HL-60 (cell line): ENCODE results near the gene SIAE.

Experiments
- POLR2AphosphoS5 ChIP-seq: IDR thresholded peaks from 2 replicates; pipeline ENCODE4 v1.6.1; 2012; ENCODE audit warnings: low read depth
- SPI1 ChIP-seq: IDR thresholded peaks from 2 replicates; pipeline ENCODE4 v1.6.1; 2012; ENCODE audit warnings: low read depth, mild to moderate bottlenecking, borderline replicate concordance
- TF ChIP-seq, protein P1 (sequence below): IDR thresholded peaks from one replicate; pipeline ENCODE4 v1.5.1; 2011; ENCODE audit warnings: low read length, control low read depth, inconsistent platforms; ENCODE audit not compliant: insufficient read depth

DNA sequence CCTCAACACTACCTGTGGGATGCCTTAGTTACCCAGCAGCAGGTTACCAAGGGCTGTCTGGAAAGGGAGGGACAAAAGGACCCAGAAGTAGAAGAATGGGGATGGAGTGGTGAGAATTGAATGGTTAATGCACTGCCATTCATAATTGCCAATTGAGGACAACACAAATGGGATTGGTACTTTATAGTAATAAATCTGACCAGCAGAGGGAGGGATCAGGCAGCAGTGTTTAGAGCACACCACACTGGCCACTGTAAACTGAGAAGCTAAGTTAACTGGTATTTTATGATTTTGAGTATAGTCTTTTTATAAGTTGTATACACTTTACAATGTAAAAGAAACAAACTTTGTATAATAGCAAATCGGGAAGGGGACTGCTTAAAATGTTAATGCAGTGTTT, 40.2 kb downstream of the SIAE start:
- TF ChIP-seq, protein P1, sequence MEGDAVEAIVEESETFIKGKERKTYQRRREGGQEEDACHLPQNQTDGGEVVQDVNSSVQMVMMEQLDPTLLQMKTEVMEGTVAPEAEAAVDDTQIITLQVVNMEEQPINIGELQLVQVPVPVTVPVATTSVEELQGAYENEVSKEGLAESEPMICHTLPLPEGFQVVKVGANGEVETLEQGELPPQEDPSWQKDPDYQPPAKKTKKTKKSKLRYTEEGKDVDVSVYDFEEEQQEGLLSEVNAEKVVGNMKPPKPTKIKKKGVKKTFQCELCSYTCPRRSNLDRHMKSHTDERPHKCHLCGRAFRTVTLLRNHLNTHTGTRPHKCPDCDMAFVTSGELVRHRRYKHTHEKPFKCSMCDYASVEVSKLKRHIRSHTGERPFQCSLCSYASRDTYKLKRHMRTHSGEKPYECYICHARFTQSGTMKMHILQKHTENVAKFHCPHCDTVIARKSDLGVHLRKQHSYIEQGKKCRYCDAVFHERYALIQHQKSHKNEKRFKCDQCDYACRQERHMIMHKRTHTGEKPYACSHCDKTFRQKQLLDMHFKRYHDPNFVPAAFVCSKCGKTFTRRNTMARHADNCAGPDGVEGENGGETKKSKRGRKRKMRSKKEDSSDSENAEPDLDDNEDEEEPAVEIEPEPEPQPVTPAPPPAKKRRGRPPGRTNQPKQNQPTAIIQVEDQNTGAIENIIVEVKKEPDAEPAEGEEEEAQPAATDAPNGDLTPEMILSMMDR: no peak
- no peak for TF ChIP-seq POLR2AphosphoS5
- TF ChIP-seq SPI1: no peak
